GM19043 (cell line): ENCODE results near the gene SYNJ2.

Source experiments
- ATAC-seq: cut with Tn5 transposase; IDR thresholded peaks from one replicate; pipeline ENCODE4 v1.9.1; 2021; ENCODE audit warnings: low read depth; ENCODE audit not compliant: unreplicated experiment

Gene SYNJ2

DNA sequence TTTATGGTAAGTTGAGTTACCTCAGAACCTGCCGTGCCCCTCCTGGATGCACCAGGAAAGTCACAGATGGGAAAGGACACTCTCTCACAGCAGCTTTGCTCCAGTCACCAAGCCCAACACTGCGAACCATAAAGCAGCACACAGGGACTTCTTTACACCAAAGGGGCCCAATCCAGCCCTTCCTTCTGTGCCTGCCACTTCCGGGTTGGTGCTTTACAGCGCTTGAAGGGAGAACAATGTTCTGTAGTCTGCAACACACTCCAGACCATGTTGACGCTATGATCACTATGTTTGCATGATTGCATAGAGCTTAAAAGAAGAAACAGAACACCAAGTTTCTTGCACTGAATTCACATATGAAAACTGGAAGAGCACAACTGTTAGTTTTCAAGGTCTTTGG, 129.3 kb downstream of the SYNJ2 start:
- ATAC-seq = no peak

DNA sequence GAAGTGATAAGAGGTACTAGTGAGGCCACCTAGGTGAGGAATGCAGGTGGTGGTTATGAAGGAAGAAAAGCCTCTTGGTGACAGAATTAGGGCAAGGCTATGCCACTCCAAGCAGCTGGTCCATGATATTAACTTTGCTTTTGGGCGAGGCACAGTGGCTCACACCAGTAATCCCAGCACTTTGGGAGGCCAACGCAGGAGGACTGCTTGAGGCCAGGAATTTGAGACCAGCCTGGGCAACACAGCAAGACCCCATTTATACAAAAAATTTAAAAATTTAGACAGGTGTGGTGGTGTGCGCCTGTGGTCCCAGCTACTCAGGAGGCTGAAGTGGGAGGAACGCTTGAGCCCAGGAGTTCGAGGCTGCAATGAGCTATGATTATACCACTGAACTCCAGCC, 130.3 kb downstream of the SYNJ2 start:
- no peak for ATAC-seq

DNA sequence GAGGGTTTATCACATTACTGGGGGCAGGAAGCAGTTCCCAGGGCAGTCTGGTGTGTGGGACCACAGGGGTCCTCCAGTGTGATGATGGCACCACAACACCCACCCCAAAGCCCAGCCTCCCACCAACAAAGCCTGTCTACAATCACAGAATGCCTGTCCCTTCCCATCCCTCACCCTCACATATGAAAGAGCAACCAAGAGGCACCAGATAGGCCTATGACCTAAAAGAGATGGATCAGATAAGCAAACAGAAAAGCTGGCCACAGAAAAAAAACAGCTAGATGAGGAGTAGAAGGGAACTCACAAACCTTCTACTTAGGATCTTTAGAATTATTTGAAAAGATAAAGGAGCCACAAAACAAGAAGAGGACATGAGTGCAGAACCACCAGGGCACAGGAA, 132.1 kb downstream of the SYNJ2 start:
- ATAC-seq = no peak

DNA sequence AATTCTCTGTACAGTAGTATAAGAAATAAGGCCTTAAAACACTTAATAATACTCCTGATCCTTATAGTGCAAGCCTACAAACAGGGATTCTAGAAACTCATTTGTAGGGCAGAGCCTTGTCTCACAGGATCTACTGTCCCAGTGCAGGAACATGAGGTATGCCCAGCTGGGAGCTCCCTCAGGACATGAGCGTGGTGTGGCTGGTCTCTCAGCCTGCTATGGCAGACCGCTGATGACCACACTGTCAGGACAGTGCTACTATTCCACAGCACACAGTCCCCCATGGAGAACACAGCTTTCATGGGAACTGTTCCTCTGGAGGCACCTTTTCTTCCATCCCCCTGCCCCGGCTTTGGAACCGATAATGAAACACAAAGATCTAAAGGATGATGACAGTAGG, 133.4 kb downstream of the SYNJ2 start:
- no peak for ATAC-seq

DNA sequence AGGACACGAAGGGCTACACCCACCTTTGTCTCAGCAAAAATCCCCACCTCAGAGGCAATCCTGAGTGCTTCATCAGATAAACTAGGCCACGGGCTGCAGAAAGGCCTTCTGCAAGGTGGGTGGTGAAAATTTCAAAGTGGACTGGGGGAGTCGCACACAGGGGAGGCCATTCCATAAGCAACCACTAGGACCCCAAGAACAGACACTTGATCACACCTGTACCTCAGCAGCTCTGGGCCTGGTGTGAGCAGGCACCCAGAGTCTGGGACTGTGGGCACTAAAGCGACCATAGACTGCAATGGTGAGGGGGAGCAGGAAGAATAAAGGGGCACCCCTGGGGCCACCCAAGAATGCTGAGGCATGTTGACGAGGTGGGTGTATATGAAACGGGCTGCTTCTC, 133.8 kb downstream of the SYNJ2 start:
- no peak for ATAC-seq

DNA sequence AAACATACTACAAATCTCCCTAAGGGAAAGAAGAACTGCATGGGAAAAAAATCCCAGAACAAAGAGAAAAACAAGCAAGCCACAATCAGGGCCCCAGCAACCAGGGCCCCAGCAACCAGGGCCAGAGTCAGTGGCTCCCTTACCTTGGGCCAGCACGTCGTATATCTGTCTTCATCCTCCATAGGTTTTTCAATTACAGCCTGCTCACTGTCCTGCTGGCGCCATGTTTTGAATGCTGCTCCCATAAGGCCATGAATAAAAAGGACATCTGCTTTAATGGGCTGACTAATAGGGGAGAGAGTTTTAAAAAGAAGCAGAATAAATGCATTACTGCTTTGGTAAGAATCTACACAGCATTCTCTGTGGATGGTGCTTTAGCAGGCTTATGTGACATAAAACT, 137.2 kb downstream of the SYNJ2 start:
- no peak for ATAC-seq

DNA sequence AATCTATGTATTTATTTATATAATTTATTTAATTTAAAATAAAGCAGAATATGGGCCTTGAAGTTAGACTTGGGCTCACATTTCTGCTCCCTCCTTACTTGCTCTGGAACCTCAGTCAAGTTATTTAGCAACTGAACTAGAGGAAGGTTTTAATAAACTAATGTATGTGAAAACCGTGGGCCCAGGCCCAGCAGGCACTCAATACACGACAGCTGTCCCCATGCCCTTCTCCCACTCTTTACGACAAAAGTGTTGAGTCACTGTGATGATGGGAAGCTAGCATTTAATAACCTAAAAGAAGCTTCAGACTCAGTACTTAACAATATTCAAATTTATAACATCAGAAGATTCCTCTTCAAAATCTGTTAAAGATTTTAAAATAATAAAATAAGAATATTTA, 139.7 kb downstream of the SYNJ2 start:
- ATAC-seq = no peak

DNA sequence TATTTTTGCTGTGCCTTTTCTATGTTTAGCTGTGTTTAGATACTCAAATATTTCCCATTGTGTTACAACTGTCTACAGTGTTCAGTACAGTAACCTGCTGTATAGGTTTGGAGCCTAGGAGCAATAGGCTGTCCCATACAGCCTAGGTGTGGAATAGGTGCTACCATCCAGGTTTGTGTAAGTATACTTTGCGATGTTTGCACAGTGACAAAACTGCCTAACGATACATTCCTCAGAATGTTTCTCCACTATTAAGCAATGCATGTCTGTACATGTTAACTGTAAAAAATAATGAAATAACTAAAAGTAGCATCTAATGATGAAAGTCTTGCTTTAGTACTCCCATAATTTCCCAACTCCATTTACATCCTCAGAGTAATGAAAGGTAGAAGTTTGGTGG, 140.4 kb downstream of the SYNJ2 start:
- ATAC-seq = no peak

DNA sequence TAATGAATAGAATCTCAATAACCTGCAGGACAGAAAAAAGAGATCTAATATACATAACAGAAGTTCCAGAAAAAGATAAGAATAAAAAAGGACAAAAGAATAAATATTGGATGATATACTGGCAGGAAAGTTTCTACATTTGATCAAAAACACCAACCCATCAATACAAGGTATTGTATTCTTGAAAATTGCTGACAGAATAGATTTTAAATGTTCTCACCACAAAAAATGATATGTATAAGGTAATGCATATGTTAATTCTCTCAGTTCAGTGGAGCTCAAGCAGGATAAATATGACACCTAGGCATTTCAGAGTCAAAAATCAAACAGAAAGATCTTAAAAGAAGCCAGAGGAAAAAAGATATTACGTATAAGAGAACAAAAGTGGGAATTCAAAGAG, 142.6 kb downstream of the SYNJ2 start:
- no peak for ATAC-seq

DNA sequence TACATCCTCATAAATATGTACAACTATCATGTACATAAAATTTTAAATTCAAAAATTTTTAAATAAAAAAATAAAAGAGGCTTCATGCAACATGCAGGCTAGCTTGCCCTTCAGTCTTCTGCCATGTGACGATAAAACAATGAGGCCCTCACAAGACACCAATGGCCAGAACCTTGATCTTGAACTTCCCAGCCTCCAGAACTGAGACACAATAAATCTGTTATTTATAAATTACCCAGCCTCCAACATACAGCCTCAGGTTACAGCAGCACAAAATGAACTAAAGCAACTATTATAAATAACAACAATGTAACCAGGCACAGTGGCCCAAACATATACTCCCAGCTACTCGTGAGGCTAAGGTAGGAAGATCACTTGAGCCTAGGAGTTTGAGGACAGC, 143.6 kb downstream of the SYNJ2 start:
- no peak for ATAC-seq

DNA sequence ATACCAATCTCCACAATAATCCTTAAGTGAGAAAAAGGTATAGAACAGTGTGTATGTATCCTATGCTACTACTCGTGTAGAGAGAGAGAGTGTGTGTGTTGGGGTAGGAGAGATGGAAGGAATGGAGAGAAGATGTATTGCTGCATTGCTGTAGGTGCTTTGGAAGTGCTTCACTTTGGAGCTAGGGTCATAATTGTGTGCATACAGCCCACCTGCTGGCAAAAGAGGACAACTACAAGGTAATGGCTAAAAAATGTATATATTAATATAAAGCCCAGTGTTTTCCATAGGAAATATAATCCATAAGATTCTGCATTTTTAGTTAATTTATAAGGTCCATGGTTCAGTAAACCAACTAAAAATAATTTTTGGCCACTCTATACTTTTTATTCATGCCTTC, 150.3 kb downstream of the SYNJ2 start:
- no peak for ATAC-seq

DNA sequence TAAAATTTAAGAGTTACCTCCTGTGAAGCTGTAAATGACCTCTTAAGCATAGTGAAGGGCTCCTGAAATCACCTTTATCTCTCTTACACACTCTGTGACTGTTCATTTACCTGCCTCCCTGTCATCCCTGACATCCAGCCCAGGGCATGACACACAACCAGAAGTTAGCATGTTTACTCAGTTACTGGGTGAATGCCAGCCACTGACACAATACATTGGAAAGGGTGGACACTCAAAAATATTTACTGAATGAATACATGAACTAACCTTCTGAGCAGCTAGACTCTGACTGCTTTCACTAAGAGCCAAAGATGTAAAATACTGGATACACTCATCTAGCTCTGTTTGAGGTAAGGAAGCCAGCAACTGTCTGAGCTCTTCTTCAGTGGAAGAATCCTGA, 161.1 kb downstream of the SYNJ2 start:
- ATAC-seq = no peak

DNA sequence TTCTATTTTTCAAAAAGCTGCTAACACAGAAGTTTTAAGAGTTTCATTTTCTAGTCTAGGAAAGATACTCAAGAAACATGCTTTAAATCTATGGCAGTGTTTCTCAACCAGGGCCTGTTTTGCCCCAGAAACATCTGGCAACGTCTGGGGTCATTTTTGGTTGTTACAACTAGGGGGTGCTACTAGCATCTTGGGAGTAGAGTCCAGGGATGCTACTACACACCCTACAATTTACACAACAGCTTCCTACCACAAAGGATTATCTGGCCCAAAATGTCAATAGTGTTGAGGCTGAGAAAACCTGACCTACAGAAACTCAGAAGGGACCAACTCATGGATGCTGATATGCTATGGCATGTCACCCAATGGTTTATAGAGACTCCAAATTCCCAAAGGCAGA, 162.0 kb downstream of the SYNJ2 start:
- ATAC-seq = no peak
